CD4-positive, alpha-beta T cell (primary cell): Measurements from ENCODE around the gene CAP2. TPM values are rescaled to one million over a fixed set of nuclear protein-coding genes. Genes with fewer than 3 reads are reported as not detected.
"Not testable (repeated sequence)": the region's sequence is repeated elsewhere in the genome, so short reads cannot be mapped to it uniquely, and the experiment has no call there.

Experiments used
- ATAC-seq: fragments of 200-7000 bp; cut with Tn5 transposase; one replicate; pipeline ENCODE4 v1.10.0; 2022; ENCODE audit warnings: mild to moderate bottlenecking; ENCODE audit not compliant: poor library complexity
- CTCF ChIA-PET: fragments of 350-600 bp; sonication (Branson Sonifier 250); formaldehyde crosslinking; loops from one replicate; lab custom pipeline; 2021; ENCODE audit warnings: antibody characterized with exemption, inconsistent platforms; lab: Charles Lee
- POLR2A ChIA-PET: fragments of 350-600 bp; sonication (Branson Sonifier 250); formaldehyde crosslinking; loops from one replicate; lab custom pipeline; 2021; ENCODE audit warnings: antibody characterized with exemption, inconsistent platforms; lab: Charles Lee
- DNase-seq, 14 experiments: peaks; one replicate each; pipeline ENCODE4 v3.0.0-alpha.2; 2013 to 2020; ENCODE audit warnings: mixed read lengths in 2 of 14
- H3K27ac ChIP-seq, 2 donors: one replicate each; pipeline versions ENCODE4 v1.5.1 to v1.7.0; 2013; ENCODE audit warnings: low read length in 2 of 2, low read depth in 1 of 2, mild to moderate bottlenecking in 1 of 2
- H3K27me3 ChIP-seq, 2 experiments: 1 replicate in 1 of 2; 2 replicates in 1 of 2; pipeline versions ENCODE4 v1.6.1 to v1.7.0; 2013; ENCODE audit warnings: low read length in 2 of 2, control low read depth in 1 of 2, mild to moderate bottlenecking in 1 of 2, moderate library complexity in 1 of 2; ENCODE audit not compliant: insufficient read depth in 2 of 2, control insufficient read depth in 1 of 2
- H3K36me3 ChIP-seq: one replicate; pipeline ENCODE4 v1.6.1; 2013; ENCODE audit warnings: low read length, control low read depth; ENCODE audit not compliant: insufficient read depth
- H3K4me1 ChIP-seq: one replicate; pipeline ENCODE4 v1.6.1; 2013; ENCODE audit warnings: low read length, control low read depth; ENCODE audit not compliant: insufficient read depth
- H3K4me3 ChIP-seq: one replicate; pipeline ENCODE4 v1.5.1; 2013; ENCODE audit warnings: mild to moderate bottlenecking, low read length, moderate library complexity
- H3K9me3 ChIP-seq, 2 experiments: 1 replicate in 1 of 2; 2 replicates in 1 of 2; pipeline versions ENCODE4 v1.6.1 to v1.7.0; 2013; ENCODE audit warnings: low read length in 2 of 2, mild to moderate bottlenecking in 2 of 2, control low read depth in 1 of 2, moderate library complexity in 1 of 2; ENCODE audit not compliant: control insufficient read depth in 1 of 2, insufficient read depth in 1 of 2
- H3K27ac Mint-ChIP-seq: one replicate; pipeline ENCODE4 v1.8.0; 2020; ENCODE audit warnings: mixed read lengths
- H3K27me3 Mint-ChIP-seq: one replicate; pipeline ENCODE4 v1.8.0; 2021; ENCODE audit warnings: mixed read lengths
- H3K36me3 Mint-ChIP-seq: one replicate; pipeline ENCODE4 v1.8.0; 2021; ENCODE audit warnings: low read depth, mixed read lengths
- H3K4me1 Mint-ChIP-seq: one replicate; pipeline ENCODE4 v1.8.0; 2021; ENCODE audit warnings: low read depth, mixed read lengths
- H3K4me3 Mint-ChIP-seq: one replicate; pipeline ENCODE4 v1.8.0; 2020; ENCODE audit warnings: mild to moderate bottlenecking, mixed read lengths
- H3K9me3 Mint-ChIP-seq: one replicate; pipeline ENCODE4 v1.8.0; 2020; ENCODE audit warnings: mixed read lengths
- intact Hi-C, 2 experiments: fragments of 100-400 bp; cut with DNase I in 1 of 2; cut with micrococcal nuclease in 1 of 2; formaldehyde crosslinking; loops; one replicate each; pipeline versions ENCODE4 v1.15.1 to v1.9.0; 2023 to 2025; cut with DNase I, micrococcal nuclease
- total RNA-seq, 174 experiments: library from RNA in 2 of 174; stranded (reverse) in 2 of 174; gene quantifications; one replicate each; pipeline ENCODE4 v1.2.3 and lab custom pipeline; 2021 to 2026
- TF ChIP-seq, protein P1 (sequence below): fragments of 200-600 bp; IDR thresholded peaks from one replicate; pipeline ENCODE4 v1.8.0; 2022; ENCODE audit warnings: antibody characterized with exemption, mild to moderate bottlenecking

CAP2 gene
- total RNA-seq, 2 experiments from 2014 or later = not detected

DNA sequence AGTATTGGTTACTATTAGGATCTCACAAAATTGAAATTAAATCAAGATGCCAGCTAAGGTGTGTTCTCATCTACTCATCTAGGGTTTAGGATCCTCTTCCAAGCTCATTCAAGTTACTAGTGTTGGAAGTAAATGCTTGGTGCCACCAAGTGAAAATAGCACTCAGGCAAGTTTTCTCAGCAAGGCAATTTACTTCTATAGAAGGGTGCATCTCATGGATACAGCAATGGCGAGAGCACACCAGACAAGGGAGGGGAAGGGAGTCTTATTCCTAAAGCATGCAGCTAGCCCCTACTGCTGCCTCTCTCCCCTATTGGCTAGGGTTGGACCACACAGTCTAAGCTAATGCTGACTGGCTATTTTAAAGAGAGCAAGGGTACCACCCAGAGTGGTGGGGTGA lies 183.7 kb downstream of the CAP2 start:
- H3K27ac ChIP-seq = no peak overlapping the region
- Mint-ChIP-seq H3K27me3 (peaks cover 38% of the 10 kb centered on the region), H3K36me3 (no peaks in the 10 kb centered on the region), H3K9me3 (no peaks in the 10 kb centered on the region), H3K4me3 (no peak overlapping the region), H3K4me1 (no peaks in the 10 kb centered on the region), H3K27ac (no peak overlapping the region)
- ATAC-seq = no peak
- DNase-seq = no peak
- no peaks in the 10 kb centered on the region for H3K36me3 ChIP-seq
- ChIA-PET POLR2A (no interaction called here), CTCF (no interaction called here)
- intact Hi-C loops = no loop called here
- peaks cover 10 to 11% of the 10 kb centered on the region in 2 experiments for H3K9me3 ChIP-seq
- H3K4me3 ChIP-seq = no peak overlapping the region
- TF ChIP-seq, protein P1, sequence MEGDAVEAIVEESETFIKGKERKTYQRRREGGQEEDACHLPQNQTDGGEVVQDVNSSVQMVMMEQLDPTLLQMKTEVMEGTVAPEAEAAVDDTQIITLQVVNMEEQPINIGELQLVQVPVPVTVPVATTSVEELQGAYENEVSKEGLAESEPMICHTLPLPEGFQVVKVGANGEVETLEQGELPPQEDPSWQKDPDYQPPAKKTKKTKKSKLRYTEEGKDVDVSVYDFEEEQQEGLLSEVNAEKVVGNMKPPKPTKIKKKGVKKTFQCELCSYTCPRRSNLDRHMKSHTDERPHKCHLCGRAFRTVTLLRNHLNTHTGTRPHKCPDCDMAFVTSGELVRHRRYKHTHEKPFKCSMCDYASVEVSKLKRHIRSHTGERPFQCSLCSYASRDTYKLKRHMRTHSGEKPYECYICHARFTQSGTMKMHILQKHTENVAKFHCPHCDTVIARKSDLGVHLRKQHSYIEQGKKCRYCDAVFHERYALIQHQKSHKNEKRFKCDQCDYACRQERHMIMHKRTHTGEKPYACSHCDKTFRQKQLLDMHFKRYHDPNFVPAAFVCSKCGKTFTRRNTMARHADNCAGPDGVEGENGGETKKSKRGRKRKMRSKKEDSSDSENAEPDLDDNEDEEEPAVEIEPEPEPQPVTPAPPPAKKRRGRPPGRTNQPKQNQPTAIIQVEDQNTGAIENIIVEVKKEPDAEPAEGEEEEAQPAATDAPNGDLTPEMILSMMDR = no peak
- peaks cover 0 to 8% of the 10 kb centered on the region in 2 experiments for H3K27me3 ChIP-seq
- H3K4me1 ChIP-seq = peaks cover 3% of the 10 kb centered on the region

DNA sequence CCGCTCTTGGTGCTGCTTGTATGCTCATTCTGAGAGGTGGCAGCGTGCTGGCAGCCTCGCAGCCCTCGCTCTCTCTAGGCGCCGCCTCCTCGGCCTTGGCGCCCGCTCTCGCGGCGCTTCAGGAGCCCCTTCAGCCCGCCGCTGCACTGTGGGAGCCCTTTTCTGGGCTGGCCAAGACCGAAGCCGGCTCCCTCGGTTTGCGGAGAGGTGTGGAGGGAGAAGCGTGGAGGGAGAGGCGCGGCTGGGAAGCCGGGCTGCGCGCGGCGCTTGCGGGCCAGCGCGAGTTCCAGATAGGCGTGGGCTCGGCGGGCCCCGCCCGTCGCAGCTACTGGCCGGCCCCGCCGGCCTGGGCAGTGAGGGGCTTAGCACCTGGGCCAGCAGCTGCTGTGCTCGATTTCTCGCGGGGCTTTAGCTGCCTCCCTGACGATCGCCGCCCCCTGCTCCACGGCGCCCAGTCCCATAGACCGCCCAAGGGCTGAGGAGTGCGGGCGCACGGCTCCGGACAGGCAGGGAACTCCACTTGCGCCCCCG lies 187.2 kb downstream of the CAP2 start:
- H3K9me3 ChIP-seq = peaks cover 10 to 11% of the 10 kb centered on the region in 2 experiments
- no peak overlapping the region for H3K27ac ChIP-seq
- ChIA-PET CTCF (no interaction called here), POLR2A (interaction anchor here (1.2 kb wide), 1 partner anchor 19 kb away, joined by 5 read pairs; the partner anchor contains the start of gene FAM8A1)
- H3K4me1 ChIP-seq = peaks cover 3% of the 10 kb centered on the region
- intact Hi-C loops = loop anchor here in 1 of 2 experiments (5.0 to 10.0 kb wide), 2 partner anchors 237 to 574 kb away; partner anchors contain the start of genes KDM1B and TPMT
- Mint-ChIP-seq H3K27me3 (peaks cover 12% of the 10 kb centered on the region), H3K36me3 (no peaks in the 10 kb centered on the region), H3K4me1 (peaks cover 4% of the 10 kb centered on the region), H3K9me3 (no peaks in the 10 kb centered on the region), H3K27ac (no peak overlapping the region), H3K4me3 (peak overlapping the region; percentile 71)
- peak in 6 of 14 experiments; percentile 17 to 43 (median 27) for DNase-seq
- H3K27me3 ChIP-seq = peaks cover 0 to 4% of the 10 kb centered on the region in 2 experiments
- H3K4me3 ChIP-seq = peak overlapping the region; percentile 42
- TF ChIP-seq, protein P1 = no peak
- no peaks in the 10 kb centered on the region for H3K36me3 ChIP-seq
- peak; percentile 69 for ATAC-seq

DNA sequence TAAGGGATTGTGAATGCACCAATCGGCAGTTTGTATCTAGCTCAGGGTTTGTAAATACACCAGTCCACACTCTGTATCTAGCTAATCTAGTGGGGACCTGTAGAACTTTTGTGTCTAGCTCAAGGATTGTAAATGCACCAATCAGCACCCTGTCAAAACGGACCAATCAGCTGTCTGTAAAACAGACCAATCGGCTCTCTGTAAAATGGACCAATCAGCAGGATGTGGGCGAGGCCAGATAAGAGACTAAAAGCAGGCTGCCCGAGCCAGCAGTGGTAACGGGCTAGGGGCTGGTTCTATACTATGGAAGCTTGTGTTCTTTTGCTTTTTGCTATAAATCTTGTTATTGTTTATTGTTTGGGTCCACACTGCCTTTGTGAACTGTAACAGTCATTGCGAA lies 187.9 kb downstream of the CAP2 start:
- H3K27ac ChIP-seq, H3K9me3 ChIP-seq, H3K9me3 Mint-ChIP-seq, H3K27ac Mint-ChIP-seq, H3K36me3 ChIP-seq, H3K4me1 Mint-ChIP-seq, H3K36me3 Mint-ChIP-seq, H3K4me3 ChIP-seq, ATAC-seq, H3K4me1 ChIP-seq, CTCF ChIA-PET, DNase-seq, H3K27me3 ChIP-seq: not testable (repeated sequence)
- Mint-ChIP-seq H3K27me3 (peaks cover 12% of the 10 kb centered on the region), H3K4me3 (peak overlapping the region; percentile 71)
- intact Hi-C loops = loop anchor here in 1 of 2 experiments (5.0 to 10.0 kb wide), 2 partner anchors 236 to 574 kb away; partner anchors contain the start of genes KDM1B and TPMT
- POLR2A ChIA-PET = interaction anchor here (1.2 kb wide), 1 partner anchor 19 kb away, joined by 5 read pairs; the partner anchor contains the start of gene FAM8A1
